Non-pigmented ciliary epithelial cell (primary cell): ENCODE results near the gene RGP1.

ENCODE experiments used
- DNase-seq: peaks from one replicate; pipeline ENCODE4 v3.0.0-alpha.2; 2010; ENCODE audit warnings: low read depth

The RGP1 gene

GRCh38 chr9:35774907-35775635 is 26.0 kb downstream of the RGP1 start:
- no peak for DNase-seq

- DNase-seq: no peak
Observed at GRCh38 chr9:35776018-35776417, 26.9 kb downstream of the RGP1 start.

- no peak for DNase-seq
Observed at GRCh38 chr9:35778496-35778895, 29.4 kb downstream of the RGP1 start.

GRCh38 chr9:35781066-35781465 is 32.0 kb downstream of the RGP1 start:
- no peak for DNase-seq

- DNase-seq: no peak
Observed at GRCh38 chr9:35783418-35783817, 34.3 kb downstream of the RGP1 start.

- no peak for DNase-seq
Observed at GRCh38 chr9:35789541-35789940, 40.5 kb downstream of the RGP1 start.

- DNase-seq: no peak
Observed at GRCh38 chr9:35790025-35790384, 40.9 kb downstream of the RGP1 start.

- DNase-seq: peak; percentile 60
Observed at GRCh38 chr9:35790385-35791296, 41.6 kb downstream of the RGP1 start.

GRCh38 chr9:35791297-35791921 is 42.3 kb downstream of the RGP1 start, which contains the start of gene NPR2:
Gene NPR2, plus strand, starts transcription at chr9:35791591. Its CDS starts 818 bp downstream, at chr9:35792409.
- DNase-seq: no peak

- DNase-seq: no peak
Observed at GRCh38 chr9:35792024-35792813, 43.1 kb downstream of the RGP1 start.

- DNase-seq: no peak
Observed at GRCh38 chr9:35792826-35793225, 43.7 kb downstream of the RGP1 start.

GRCh38 chr9:35793461-35793860 is 44.4 kb downstream of the RGP1 start:
- DNase-seq: no peak

GRCh38 chr9:35795695-35796094 is 46.6 kb downstream of the RGP1 start:
- no peak for DNase-seq

GRCh38 chr9:35797311-35798109 is 48.4 kb downstream of the RGP1 start:
- DNase-seq: no peak

GRCh38 chr9:35798658-35799374 is 49.7 kb downstream of the RGP1 start:
- DNase-seq: no peak

- no peak for DNase-seq
Observed at GRCh38 chr9:35800530-35800929, 51.4 kb downstream of the RGP1 start.

GRCh38 chr9:35801328-35802128 is 52.4 kb downstream of the RGP1 start:
- DNase-seq: no peak

GRCh38 chr9:35806101-35806500 is 57.0 kb downstream of the RGP1 start:
- DNase-seq: no peak
